ENCODE results near the gene RERE. TPM values are rescaled to one million over a fixed set of nuclear protein-coding genes. Genes with fewer than 3 reads are reported as not detected.

Gene RERE
- polyA plus RNA-seq, 1 of the 3 experiments (the other 2 are of a cell fraction) = 8.1 TPM

DNA sequence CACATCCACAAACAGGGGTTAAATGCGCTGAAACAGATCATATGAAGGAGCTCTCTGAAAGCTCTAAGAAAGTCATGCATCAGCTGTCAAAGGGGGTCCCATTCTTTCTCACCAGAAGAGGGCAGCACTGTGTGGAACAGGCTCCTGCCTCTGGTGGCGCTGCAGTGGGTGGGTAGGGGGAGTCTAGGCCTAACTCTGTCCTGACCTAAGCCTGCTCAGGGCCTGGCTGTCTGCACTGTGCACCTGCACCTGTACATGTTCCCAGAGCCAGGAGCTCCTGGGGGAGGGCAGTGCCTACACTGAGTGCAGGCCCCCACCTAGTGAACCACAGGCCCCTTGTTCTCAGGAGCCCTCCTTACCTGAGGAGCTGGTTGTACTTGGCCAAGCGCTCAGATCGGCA lies 45.1 kb upstream of the RERE start:
- H3K9me3 ChIP-seq = no peaks in the 10 kb centered on the region
- no peak overlapping the region for H2AFZ ChIP-seq (ENCODE audit: low read depth)
- peaks cover 85% of the 10 kb centered on the region for H4K20me1 ChIP-seq (ENCODE audit: insufficient read depth)
- H3K4me3 ChIP-seq (ENCODE audit: low read depth in 2 of 2, low read length in 1 of 2) = no peak overlapping the region; a peak in 1 of 4 replicates
- no peaks in the 10 kb centered on the region for H3K27me3 ChIP-seq (ENCODE audit: insufficient read depth)
- H3K4me2 ChIP-seq = no peak overlapping the region
- DNase-seq = peak; percentile 63
- ChIA-PET POLR2A (interaction anchor here (0.6 to 1.1 kb wide), 3 partner anchors 15 to 145 kb away, joined by 3 to 4 read pairs (median 3); no protein-coding TSS in a partner anchor), CTCF (interaction anchor here (0.5 to 10.9 kb wide), 26 partner anchors 8 to 373 kb away, joined by 3 to 107 read pairs (median 4); partner anchors contain the start of gene ENO1)
- 88% methylated on average over 3 of the region's 4 CpGs for whole genome bisulfite sequencing (ENCODE audit: low lambda C conversion rate)
- no peaks in the 10 kb centered on the region; a peak in 1 of 4 replicates for H3K4me1 ChIP-seq (ENCODE audit: control insufficient read depth in 1 of 2, insufficient read depth in 2 of 2, low read depth in 1 of 2, low read length in 1 of 2)
- no peaks in the 10 kb centered on the region for H3K9me2 ChIP-seq
- TF ChIP-seq SMC3 (IDR thresholded peaks at IDR 0.05; ENCODE audit: low read depth, low read length) (0 out of 2 replicates have a peak, but pooled peaks have one; percentile 13), RXRA (IDR thresholded peaks at IDR 0.05; ENCODE audit: borderline replicate concordance, low read depth) (no peak), RAD21 (IDR thresholded peaks at IDR 0.05; ENCODE audit: low read length) (peak; percentile 19), FOXM1 (IDR thresholded peaks at IDR 0.05; ENCODE audit: low read depth) (no peak), MXI1 (IDR thresholded peaks at IDR 0.05; ENCODE audit: low read depth, low read length) (no peak)
- TF ChIP-seq, protein P1, sequence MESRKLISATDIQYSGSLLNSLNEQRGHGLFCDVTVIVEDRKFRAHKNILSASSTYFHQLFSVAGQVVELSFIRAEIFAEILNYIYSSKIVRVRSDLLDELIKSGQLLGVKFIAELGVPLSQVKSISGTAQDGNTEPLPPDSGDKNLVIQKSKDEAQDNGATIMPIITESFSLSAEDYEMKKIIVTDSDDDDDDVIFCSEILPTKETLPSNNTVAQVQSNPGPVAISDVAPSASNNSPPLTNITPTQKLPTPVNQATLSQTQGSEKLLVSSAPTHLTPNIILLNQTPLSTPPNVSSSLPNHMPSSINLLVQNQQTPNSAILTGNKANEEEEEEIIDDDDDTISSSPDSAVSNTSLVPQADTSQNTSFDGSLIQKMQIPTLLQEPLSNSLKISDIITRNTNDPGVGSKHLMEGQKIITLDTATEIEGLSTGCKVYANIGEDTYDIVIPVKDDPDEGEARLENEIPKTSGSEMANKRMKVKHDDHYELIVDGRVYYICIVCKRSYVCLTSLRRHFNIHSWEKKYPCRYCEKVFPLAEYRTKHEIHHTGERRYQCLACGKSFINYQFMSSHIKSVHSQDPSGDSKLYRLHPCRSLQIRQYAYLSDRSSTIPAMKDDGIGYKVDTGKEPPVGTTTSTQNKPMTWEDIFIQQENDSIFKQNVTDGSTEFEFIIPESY (IDR thresholded peaks at IDR 0.05; ENCODE audit: borderline replicate concordance, low read depth) = no peak
- TF ChIP-seq, protein P2, sequence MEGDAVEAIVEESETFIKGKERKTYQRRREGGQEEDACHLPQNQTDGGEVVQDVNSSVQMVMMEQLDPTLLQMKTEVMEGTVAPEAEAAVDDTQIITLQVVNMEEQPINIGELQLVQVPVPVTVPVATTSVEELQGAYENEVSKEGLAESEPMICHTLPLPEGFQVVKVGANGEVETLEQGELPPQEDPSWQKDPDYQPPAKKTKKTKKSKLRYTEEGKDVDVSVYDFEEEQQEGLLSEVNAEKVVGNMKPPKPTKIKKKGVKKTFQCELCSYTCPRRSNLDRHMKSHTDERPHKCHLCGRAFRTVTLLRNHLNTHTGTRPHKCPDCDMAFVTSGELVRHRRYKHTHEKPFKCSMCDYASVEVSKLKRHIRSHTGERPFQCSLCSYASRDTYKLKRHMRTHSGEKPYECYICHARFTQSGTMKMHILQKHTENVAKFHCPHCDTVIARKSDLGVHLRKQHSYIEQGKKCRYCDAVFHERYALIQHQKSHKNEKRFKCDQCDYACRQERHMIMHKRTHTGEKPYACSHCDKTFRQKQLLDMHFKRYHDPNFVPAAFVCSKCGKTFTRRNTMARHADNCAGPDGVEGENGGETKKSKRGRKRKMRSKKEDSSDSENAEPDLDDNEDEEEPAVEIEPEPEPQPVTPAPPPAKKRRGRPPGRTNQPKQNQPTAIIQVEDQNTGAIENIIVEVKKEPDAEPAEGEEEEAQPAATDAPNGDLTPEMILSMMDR (IDR thresholded peaks at IDR 0.05) = peak; percentile 67
- H3K9ac ChIP-seq = no peak overlapping the region
- peaks cover 64 to 81% of the 10 kb centered on the region in 2 experiments for H3K36me3 ChIP-seq (replicated peaks in 1 of 2; ENCODE audit: control insufficient read depth in 1 of 2, insufficient read depth in 2 of 2, low read length in 1 of 2)
- H3F3A ChIP-seq (replicated peaks; ENCODE audit: insufficient read depth) = peaks cover 96% of the 10 kb centered on the region
- peaks cover 41% of the 10 kb centered on the region; the same call in 1 of the 2 replicates for H3K79me2 ChIP-seq (ENCODE audit: insufficient read depth)
- peak overlapping the region; percentile 2 to 11; a peak in 1 of 4 replicates for H3K27ac ChIP-seq (ENCODE audit: low read depth in 2 of 2, low read length in 1 of 2)

DNA sequence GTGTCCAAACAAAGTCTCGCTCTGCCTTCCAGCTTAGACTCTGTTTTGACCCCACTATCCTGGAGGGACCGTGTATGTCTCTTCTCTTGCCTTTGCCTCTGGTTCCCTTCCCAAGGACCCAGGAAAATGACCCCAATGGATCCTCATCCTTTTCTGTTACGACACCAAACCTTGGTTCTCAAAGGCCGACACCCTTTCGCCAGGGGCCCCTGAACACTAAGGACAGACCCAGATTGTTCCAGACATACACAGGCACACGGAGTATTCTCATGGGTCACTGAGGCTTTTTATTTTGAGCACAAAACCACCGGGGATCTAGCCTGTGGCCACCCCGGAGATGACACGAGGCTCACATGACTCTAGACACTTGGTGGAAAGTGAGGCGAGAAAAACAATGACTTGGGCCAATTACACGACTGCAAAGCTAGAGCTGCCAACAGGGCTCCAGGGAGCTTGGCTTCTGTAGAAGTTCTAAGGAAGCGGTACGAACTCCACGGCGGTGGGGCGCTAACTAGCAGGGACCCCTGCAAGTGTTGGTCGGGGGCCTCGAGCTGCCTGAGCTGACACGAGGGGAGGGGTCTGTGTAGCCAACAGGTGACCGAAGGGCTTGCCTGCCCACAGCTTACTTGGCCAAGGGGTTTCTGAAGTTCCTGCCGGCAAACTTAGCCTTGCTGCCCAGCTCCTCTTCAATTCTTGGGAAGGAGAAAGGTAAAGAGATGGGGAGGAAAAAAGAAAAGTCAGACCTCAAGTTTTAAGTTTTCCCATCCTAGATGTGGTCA lies 43.5 kb upstream of the RERE start:
- H3K9me3 ChIP-seq = no peaks in the 10 kb centered on the region
- DNase-seq = no peak
- peaks cover 51 to 72% of the 10 kb centered on the region in 2 experiments for H3K36me3 ChIP-seq (replicated peaks in 1 of 2; ENCODE audit: control insufficient read depth in 1 of 2, insufficient read depth in 2 of 2, low read length in 1 of 2)
- no peaks in the 10 kb centered on the region for H3K27me3 ChIP-seq (ENCODE audit: insufficient read depth)
- H3K4me2 ChIP-seq = no peak overlapping the region
- WGBS (ENCODE audit: low lambda C conversion rate) = 93% methylated on average over 20 of the region's 21 CpGs
- H3K9ac ChIP-seq = no peak overlapping the region
- peaks cover 27% of the 10 kb centered on the region; the same call in 1 of the 2 replicates for H3K79me2 ChIP-seq (ENCODE audit: insufficient read depth)
- H3K4me1 ChIP-seq (ENCODE audit: control insufficient read depth in 1 of 2, insufficient read depth in 2 of 2, low read depth in 1 of 2, low read length in 1 of 2) = no peaks in the 10 kb centered on the region; a peak in 1 of 4 replicates
- no peak overlapping the region for H3K4me3 ChIP-seq (ENCODE audit: low read depth in 2 of 2, low read length in 1 of 2)
- ChIA-PET POLR2A (interaction anchor here (0.8 to 1.3 kb wide), 2 partner anchors 9 to 129 kb away, joined by 3 to 5 read pairs; no protein-coding TSS in a partner anchor), CTCF (interaction anchor here (0.9 to 10.9 kb wide), 14 partner anchors 10 to 878 kb away, joined by 3 to 107 read pairs (median 6); partner anchors contain the start of gene ENO1)
- H4K20me1 ChIP-seq (ENCODE audit: insufficient read depth) = peaks cover 72% of the 10 kb centered on the region
- H3F3A ChIP-seq (replicated peaks; ENCODE audit: insufficient read depth) = peaks cover 96% of the 10 kb centered on the region
- H3K27ac ChIP-seq (ENCODE audit: low read depth in 2 of 2, low read length in 1 of 2) = peak overlapping the region in 1 of 2 experiments; percentile 75; a peak in 1 of 4 replicates
- H2AFZ ChIP-seq (ENCODE audit: low read depth) = no peak overlapping the region
- no peaks in the 10 kb centered on the region for H3K9me2 ChIP-seq
- TF ChIP-seq, protein P2 (IDR thresholded peaks at IDR 0.05) = no peak
- TF ChIP-seq JUND (IDR thresholded peaks at IDR 0.05) (no peak), TAF1 (IDR thresholded peaks at IDR 0.05; ENCODE audit: borderline replicate concordance, low read depth, low read length) (no peak), FOXM1 (IDR thresholded peaks at IDR 0.05; ENCODE audit: low read depth) (no peak), POLR2AphosphoS5 (IDR thresholded peaks at IDR 0.05; ENCODE audit: low read depth, low read length) (no peak), ELF1 (IDR thresholded peaks at IDR 0.05) (no peak), EZH2phosphoT487 (IDR thresholded peaks at IDR 0.05; ENCODE audit: borderline replicate concordance, low read depth) (no peak), TEAD4 (IDR thresholded peaks at IDR 0.05; ENCODE audit: borderline replicate concordance, insufficient read depth) (no peak)
- TF ChIP-seq, protein P3, sequence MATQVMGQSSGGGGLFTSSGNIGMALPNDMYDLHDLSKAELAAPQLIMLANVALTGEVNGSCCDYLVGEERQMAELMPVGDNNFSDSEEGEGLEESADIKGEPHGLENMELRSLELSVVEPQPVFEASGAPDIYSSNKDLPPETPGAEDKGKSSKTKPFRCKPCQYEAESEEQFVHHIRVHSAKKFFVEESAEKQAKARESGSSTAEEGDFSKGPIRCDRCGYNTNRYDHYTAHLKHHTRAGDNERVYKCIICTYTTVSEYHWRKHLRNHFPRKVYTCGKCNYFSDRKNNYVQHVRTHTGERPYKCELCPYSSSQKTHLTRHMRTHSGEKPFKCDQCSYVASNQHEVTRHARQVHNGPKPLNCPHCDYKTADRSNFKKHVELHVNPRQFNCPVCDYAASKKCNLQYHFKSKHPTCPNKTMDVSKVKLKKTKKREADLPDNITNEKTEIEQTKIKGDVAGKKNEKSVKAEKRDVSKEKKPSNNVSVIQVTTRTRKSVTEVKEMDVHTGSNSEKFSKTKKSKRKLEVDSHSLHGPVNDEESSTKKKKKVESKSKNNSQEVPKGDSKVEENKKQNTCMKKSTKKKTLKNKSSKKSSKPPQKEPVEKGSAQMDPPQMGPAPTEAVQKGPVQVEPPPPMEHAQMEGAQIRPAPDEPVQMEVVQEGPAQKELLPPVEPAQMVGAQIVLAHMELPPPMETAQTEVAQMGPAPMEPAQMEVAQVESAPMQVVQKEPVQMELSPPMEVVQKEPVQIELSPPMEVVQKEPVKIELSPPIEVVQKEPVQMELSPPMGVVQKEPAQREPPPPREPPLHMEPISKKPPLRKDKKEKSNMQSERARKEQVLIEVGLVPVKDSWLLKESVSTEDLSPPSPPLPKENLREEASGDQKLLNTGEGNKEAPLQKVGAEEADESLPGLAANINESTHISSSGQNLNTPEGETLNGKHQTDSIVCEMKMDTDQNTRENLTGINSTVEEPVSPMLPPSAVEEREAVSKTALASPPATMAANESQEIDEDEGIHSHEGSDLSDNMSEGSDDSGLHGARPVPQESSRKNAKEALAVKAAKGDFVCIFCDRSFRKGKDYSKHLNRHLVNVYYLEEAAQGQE (IDR thresholded peaks at IDR 0.05; ENCODE audit: low read depth, low read length) = no peak

Data from SK-N-SH (cell line).